ENCODE data around the gene REXO1. TPM values are rescaled to one million over a fixed set of nuclear protein-coding genes. Genes with fewer than 3 reads are reported as not detected.

The REXO1 gene
- total and polyA plus RNA-seq, 2 of the 8 experiments (the other 6 are each of a cell fraction or from before 2014, with no cell fraction given): 42.4 to 44.3 TPM

- TF ChIP-seq EP300 (IDR thresholded peaks at IDR 0.05; ENCODE audit: borderline replicate concordance in 1 of 2, low read depth in 2 of 2, low read length in 2 of 2) (no peak), SIN3A (conservative IDR thresholded peaks at IDR 0.05 in 1 of 2, IDR thresholded peaks at IDR 0.05 in 1 of 2; ENCODE audit: low read depth in 1 of 2, low read length in 2 of 2) (no peak), RAD21 (IDR thresholded peaks at IDR 0.05 in 1 of 2, conservative IDR thresholded peaks at IDR 0.05 in 1 of 2; ENCODE audit: low read depth in 2 of 2, low read length in 2 of 2) (no peak), GTF2F1 (IDR thresholded peaks at IDR 0.05; ENCODE audit: borderline replicate concordance, low read depth, low read length) (no peak), TAF7 (optimal IDR thresholded peaks at IDR 0.05; ENCODE audit: borderline replicate concordance, low read depth, low read length) (no peak), RBBP5 (IDR thresholded peaks at IDR 0.05; ENCODE audit: borderline replicate concordance, low read depth, low read length) (no peak)
Measured at GRCh38 chr19:1845125-1845515, 3.2 kb downstream of the REXO1 start (continued).

Data from H1 (cell line).